HEK293 (cell line): ENCODE results near the gene FOXP4.

Experiments used
- INSM2 ChIP-seq: fragments of 450-650 bp; formaldehyde crosslinking; IDR thresholded peaks from 2 replicates; pipeline ENCODE4 v1.5.1; 2016; ENCODE audit warnings: missing biosample characterization, missing genetic modification characterization
- PRDM6 ChIP-seq: fragments of 450-650 bp; formaldehyde crosslinking; IDR thresholded peaks from 2 replicates; pipeline ENCODE4 v1.5.1; 2017; ENCODE audit warnings: missing biosample characterization, missing genetic modification characterization
- ZBTB21 ChIP-seq: fragments of 450-650 bp; formaldehyde crosslinking; IDR thresholded peaks from 2 replicates; pipeline ENCODE4 v1.5.1; 2017; ENCODE audit warnings: missing biosample characterization, missing genetic modification characterization
- ZBTB6 ChIP-seq: fragments of 450-650 bp; formaldehyde crosslinking; IDR thresholded peaks from 2 replicates; pipeline ENCODE4 v1.5.1; 2017; ENCODE audit warnings: missing biosample characterization, missing genetic modification characterization
- ZEB2 ChIP-seq: fragments of 450-650 bp; formaldehyde crosslinking; IDR thresholded peaks from 2 replicates; pipeline ENCODE4 v1.5.1; 2016; ENCODE audit warnings: missing biosample characterization, missing genetic modification characterization
- ZFHX2 ChIP-seq: fragments of 450-650 bp; formaldehyde crosslinking; conservative IDR thresholded peaks from 2 replicates; pipeline ENCODE4 v1.5.1; 2016; ENCODE audit warnings: missing biosample characterization, missing genetic modification characterization
- ZNF221 ChIP-seq: fragments of 450-650 bp; formaldehyde crosslinking; IDR thresholded peaks from 2 replicates; pipeline ENCODE4 v1.5.1; 2017; ENCODE audit warnings: missing biosample characterization, missing genetic modification characterization, borderline replicate concordance
- ZNF366 ChIP-seq: fragments of 450-650 bp; formaldehyde crosslinking; conservative IDR thresholded peaks from 2 replicates; pipeline ENCODE4 v1.5.1; 2016; ENCODE audit warnings: missing biosample characterization, missing genetic modification characterization
- ZNF416 ChIP-seq: fragments of 450-650 bp; formaldehyde crosslinking; IDR thresholded peaks from 2 replicates; pipeline ENCODE4 v1.5.1; 2016; ENCODE audit warnings: missing biosample characterization, missing genetic modification characterization
- ZNF449 ChIP-seq: fragments of 450-650 bp; formaldehyde crosslinking; IDR thresholded peaks from 2 replicates; pipeline ENCODE4 v1.5.1; 2017; ENCODE audit warnings: missing biosample characterization, mild to moderate bottlenecking, missing genetic modification characterization, moderate library complexity
- ZNF488 ChIP-seq: fragments of 450-650 bp; formaldehyde crosslinking; IDR thresholded peaks from 2 replicates; pipeline ENCODE4 v1.5.1; 2016; ENCODE audit warnings: missing biosample characterization, missing genetic modification characterization
- ZNF514 ChIP-seq: fragments of 450-650 bp; formaldehyde crosslinking; IDR thresholded peaks from 2 replicates; pipeline ENCODE4 v1.5.1; 2016; ENCODE audit warnings: missing biosample characterization, missing genetic modification characterization
- ZNF548 ChIP-seq: fragments of 450-650 bp; formaldehyde crosslinking; IDR thresholded peaks from 2 replicates; pipeline ENCODE4 v1.5.1; 2016; ENCODE audit warnings: missing biosample characterization, missing genetic modification characterization
- ZNF610 ChIP-seq: fragments of 450-650 bp; formaldehyde crosslinking; IDR thresholded peaks from 2 replicates; pipeline ENCODE4 v1.5.1; 2016; ENCODE audit warnings: missing biosample characterization, missing genetic modification characterization, borderline replicate concordance
- ZNF791 ChIP-seq: fragments of 450-650 bp; formaldehyde crosslinking; IDR thresholded peaks from 2 replicates; pipeline ENCODE4 v1.5.1; 2016; ENCODE audit warnings: missing biosample characterization, missing genetic modification characterization
- ZNF792 ChIP-seq: fragments of 450-650 bp; formaldehyde crosslinking; IDR thresholded peaks from 2 replicates; pipeline ENCODE4 v1.5.1; 2016; ENCODE audit warnings: missing biosample characterization, missing genetic modification characterization
- TF ChIP-seq, protein P1 (sequence below): fragments of 450-650 bp; formaldehyde crosslinking; IDR thresholded peaks from 2 replicates; pipeline ENCODE4 v1.5.1; 2016; ENCODE audit warnings: missing biosample characterization, missing genetic modification characterization, borderline replicate concordance
- TF ChIP-seq, protein P2 (sequence below): fragments of 450-650 bp; formaldehyde crosslinking; IDR thresholded peaks from 2 replicates; pipeline ENCODE4; 2016; ENCODE audit warnings: missing biosample characterization, missing genetic modification characterization
- TF ChIP-seq, protein P3 (sequence below): fragments of 450-650 bp; formaldehyde crosslinking; IDR thresholded peaks from 2 replicates; pipeline ENCODE4 v1.5.1; 2016; ENCODE audit warnings: missing biosample characterization, missing genetic modification characterization
- TF ChIP-seq, protein P4 (sequence below): fragments of 450-650 bp; formaldehyde crosslinking; IDR thresholded peaks from 2 replicates; pipeline ENCODE4 v1.5.1; 2016; ENCODE audit warnings: missing biosample characterization, missing genetic modification characterization
- TF ChIP-seq, protein P5 (sequence below): fragments of 450-650 bp; formaldehyde crosslinking; IDR thresholded peaks from 2 replicates; pipeline ENCODE4 v1.5.1; 2017; ENCODE audit warnings: missing biosample characterization, missing genetic modification characterization

The FOXP4 gene

DNA sequence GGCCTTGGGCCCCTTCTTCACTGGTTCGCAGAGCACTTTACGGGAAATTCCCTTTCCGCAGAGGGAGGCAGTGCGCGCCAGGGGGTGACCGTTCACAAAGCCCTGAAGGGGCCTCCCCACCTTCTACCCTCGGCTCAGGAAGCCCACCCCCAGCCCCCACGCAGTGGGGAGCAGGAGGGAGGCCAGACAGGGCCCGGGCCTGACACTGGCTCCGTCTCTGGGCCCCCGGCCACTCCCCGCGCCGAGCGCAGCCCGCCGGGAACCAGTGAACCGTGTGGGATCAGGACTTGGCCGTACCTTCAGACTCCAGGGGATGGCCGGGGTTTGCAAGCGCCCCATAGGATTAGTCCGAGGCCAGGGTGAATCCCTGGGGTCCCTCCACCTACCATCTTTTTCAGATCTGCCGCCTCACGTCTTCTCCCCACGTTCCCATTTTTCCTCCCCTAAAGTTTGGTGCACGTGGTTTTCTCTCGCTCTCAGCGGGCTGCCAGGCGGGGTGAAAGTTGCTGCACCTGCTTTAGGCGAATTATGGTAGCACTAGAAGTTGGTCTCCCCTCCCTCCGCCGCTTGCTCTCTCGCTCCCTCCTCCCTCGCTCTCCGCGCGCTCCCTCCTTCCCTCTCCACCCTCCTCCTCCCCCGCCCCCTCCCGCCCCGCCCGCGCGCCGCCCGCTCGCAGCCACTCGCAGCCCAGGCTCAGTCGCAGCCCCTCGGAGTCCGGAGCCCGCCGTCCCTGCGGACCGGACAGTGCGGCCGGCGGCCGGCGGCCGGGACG lies at the start of gene FOXP4 (continued):
- TF ChIP-seq, protein P1, sequence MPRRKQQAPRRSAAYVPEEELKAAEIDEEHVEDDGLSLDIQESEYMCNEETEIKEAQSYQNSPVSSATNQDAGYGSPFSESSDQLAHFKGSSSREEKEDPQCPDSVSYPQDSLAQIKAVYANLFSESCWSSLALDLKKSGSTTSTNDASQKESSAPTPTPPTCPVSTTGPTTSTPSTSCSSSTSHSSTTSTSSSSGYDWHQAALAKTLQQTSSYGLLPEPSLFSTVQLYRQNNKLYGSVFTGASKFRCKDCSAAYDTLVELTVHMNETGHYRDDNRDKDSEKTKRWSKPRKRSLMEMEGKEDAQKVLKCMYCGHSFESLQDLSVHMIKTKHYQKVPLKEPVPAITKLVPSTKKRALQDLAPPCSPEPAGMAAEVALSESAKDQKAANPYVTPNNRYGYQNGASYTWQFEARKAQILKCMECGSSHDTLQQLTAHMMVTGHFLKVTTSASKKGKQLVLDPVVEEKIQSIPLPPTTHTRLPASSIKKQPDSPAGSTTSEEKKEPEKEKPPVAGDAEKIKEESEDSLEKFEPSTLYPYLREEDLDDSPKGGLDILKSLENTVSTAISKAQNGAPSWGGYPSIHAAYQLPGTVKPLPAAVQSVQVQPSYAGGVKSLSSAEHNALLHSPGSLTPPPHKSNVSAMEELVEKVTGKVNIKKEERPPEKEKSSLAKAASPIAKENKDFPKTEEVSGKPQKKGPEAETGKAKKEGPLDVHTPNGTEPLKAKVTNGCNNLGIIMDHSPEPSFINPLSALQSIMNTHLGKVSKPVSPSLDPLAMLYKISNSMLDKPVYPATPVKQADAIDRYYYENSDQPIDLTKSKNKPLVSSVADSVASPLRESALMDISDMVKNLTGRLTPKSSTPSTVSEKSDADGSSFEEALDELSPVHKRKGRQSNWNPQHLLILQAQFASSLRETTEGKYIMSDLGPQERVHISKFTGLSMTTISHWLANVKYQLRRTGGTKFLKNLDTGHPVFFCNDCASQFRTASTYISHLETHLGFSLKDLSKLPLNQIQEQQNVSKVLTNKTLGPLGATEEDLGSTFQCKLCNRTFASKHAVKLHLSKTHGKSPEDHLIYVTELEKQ = no peak
- TF ChIP-seq, protein P2, sequence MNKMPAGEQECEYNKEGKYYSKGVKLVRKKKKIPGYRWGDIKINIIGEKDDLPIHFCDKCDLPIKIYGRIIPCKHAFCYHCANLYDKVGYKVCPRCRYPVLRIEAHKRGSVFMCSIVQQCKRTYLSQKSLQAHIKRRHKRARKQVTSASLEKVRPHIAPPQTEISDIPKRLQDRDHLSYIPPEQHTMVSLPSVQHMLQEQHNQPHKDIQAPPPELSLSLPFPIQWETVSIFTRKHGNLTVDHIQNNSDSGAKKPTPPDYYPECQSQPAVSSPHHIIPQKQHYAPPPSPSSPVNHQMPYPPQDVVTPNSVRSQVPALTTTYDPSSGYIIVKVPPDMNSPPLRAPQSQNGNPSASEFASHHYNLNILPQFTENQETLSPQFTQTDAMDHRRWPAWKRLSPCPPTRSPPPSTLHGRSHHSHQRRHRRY (tag by site-specific recombination) = no peak; the same call in 1 of the 2 replicates
- TF ChIP-seq ZNF548 (tag by site-specific recombination) (no peak), ZEB2 (peak; percentile 86), ZBTB6 (tag by site-specific recombination) (no peak), ZNF791 (tag by site-specific recombination) (no peak), ZNF366 (tag by site-specific recombination) (peak; percentile 82), PRDM6 (tag by site-specific recombination) (no peak), ZNF416 (no peak), ZNF449 (tag by site-specific recombination) (no peak), ZNF514 (tag by site-specific recombination) (no peak), ZNF221 (tag by site-specific recombination) (no peak), ZNF792 (tag by site-specific recombination) (no peak), ZNF610 (peak; percentile 69; the same call in 1 of the 2 replicates), ZBTB21 (tag by site-specific recombination) (no peak), ZFHX2 (peak; percentile 53; the same call in 1 of the 2 replicates), INSM2 (tag by site-specific recombination) (peak; percentile 41; the same call in 1 of the 2 replicates), ZNF488 (tag by site-specific recombination) (no peak)
- TF ChIP-seq, protein P3, sequence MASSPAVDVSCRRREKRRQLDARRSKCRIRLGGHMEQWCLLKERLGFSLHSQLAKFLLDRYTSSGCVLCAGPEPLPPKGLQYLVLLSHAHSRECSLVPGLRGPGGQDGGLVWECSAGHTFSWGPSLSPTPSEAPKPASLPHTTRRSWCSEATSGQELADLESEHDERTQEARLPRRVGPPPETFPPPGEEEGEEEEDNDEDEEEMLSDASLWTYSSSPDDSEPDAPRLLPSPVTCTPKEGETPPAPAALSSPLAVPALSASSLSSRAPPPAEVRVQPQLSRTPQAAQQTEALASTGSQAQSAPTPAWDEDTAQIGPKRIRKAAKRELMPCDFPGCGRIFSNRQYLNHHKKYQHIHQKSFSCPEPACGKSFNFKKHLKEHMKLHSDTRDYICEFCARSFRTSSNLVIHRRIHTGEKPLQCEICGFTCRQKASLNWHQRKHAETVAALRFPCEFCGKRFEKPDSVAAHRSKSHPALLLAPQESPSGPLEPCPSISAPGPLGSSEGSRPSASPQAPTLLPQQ (tag by site-specific recombination) = peak; percentile 82
- TF ChIP-seq, protein P4, sequence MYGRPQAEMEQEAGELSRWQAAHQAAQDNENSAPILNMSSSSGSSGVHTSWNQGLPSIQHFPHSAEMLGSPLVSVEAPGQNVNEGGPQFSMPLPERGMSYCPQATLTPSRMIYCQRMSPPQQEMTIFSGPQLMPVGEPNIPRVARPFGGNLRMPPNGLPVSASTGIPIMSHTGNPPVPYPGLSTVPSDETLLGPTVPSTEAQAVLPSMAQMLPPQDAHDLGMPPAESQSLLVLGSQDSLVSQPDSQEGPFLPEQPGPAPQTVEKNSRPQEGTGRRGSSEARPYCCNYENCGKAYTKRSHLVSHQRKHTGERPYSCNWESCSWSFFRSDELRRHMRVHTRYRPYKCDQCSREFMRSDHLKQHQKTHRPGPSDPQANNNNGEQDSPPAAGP (tag by site-specific recombination) = peak; percentile 85
- TF ChIP-seq, protein P5, sequence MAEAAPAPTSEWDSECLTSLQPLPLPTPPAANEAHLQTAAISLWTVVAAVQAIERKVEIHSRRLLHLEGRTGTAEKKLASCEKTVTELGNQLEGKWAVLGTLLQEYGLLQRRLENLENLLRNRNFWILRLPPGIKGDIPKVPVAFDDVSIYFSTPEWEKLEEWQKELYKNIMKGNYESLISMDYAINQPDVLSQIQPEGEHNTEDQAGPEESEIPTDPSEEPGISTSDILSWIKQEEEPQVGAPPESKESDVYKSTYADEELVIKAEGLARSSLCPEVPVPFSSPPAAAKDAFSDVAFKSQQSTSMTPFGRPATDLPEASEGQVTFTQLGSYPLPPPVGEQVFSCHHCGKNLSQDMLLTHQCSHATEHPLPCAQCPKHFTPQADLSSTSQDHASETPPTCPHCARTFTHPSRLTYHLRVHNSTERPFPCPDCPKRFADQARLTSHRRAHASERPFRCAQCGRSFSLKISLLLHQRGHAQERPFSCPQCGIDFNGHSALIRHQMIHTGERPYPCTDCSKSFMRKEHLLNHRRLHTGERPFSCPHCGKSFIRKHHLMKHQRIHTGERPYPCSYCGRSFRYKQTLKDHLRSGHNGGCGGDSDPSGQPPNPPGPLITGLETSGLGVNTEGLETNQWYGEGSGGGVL (tag by site-specific recombination) = peak; percentile 98
